HG03095 (cell line): ENCODE measurements around the gene GLMN.

Experiments
- ATAC-seq: cut with Tn5 transposase; IDR thresholded peaks from one replicate; pipeline ENCODE4 v1.9.1; 2021; ENCODE audit warnings: moderate library complexity; ENCODE audit not compliant: unreplicated experiment

GLMN gene

GRCh38 chr1:92298573-92299476 is at the start of gene GLMN, which contains the start of gene RPAP2:
Gene GLMN (minus strand): TSS chr1:92298987. CDS start chr1:92297999, 988 bp downstream.
Gene RPAP2 (plus strand): TSS chr1:92299059. CDS start chr1:92299074, 15 bp downstream.
- ATAC-seq = peak; percentile 98

- no peak for ATAC-seq
These were observed 48.3 kb upstream of the GLMN start for GRCh38 chr1:92346866-92347640.

- ATAC-seq = no peak
These were observed 44.3 kb upstream of the GLMN start for GRCh38 chr1:92343061-92343460.

GRCh38 chr1:92342401-92342800 is 43.6 kb upstream of the GLMN start:
- ATAC-seq = no peak

- ATAC-seq = no peak
These were observed 41.4 kb upstream of the GLMN start for GRCh38 chr1:92340154-92340553.

- ATAC-seq = no peak
These were observed 34.9 kb upstream of the GLMN start for GRCh38 chr1:92333668-92334067.

GRCh38 chr1:92329347-92330129 is 30.8 kb upstream of the GLMN start:
- no peak for ATAC-seq

GRCh38 chr1:92327794-92328193 is 29.0 kb upstream of the GLMN start:
- ATAC-seq = no peak

- no peak for ATAC-seq
These were observed 27.9 kb upstream of the GLMN start for GRCh38 chr1:92326681-92327080.

GRCh38 chr1:92324784-92325183 is 26.0 kb upstream of the GLMN start:
- no peak for ATAC-seq

GRCh38 chr1:92323473-92324453 is 25.0 kb upstream of the GLMN start:
- ATAC-seq = no peak

- ATAC-seq = no peak
These were observed 19.2 kb upstream of the GLMN start for GRCh38 chr1:92317836-92318493.

GRCh38 chr1:92315766-92316599 is 17.2 kb upstream of the GLMN start:
- no peak for ATAC-seq

- no peak for ATAC-seq
These were observed 15.2 kb upstream of the GLMN start for GRCh38 chr1:92314024-92314423.

GRCh38 chr1:92310185-92310597 is 11.4 kb upstream of the GLMN start:
- no peak for ATAC-seq

- ATAC-seq = no peak
These were observed 9.2 kb upstream of the GLMN start for GRCh38 chr1:92307980-92308379.

GRCh38 chr1:92306020-92306419 is 7.2 kb upstream of the GLMN start:
- ATAC-seq = no peak

- no peak for ATAC-seq
These were observed 2.2 kb upstream of the GLMN start for GRCh38 chr1:92301021-92301420.
